ENCODE results near the gene CDC45. TPM values are rescaled to one million over a fixed set of nuclear protein-coding genes. Genes with fewer than 3 reads are reported as not detected.

CDC45 gene
- total and polyA plus RNA-seq, 2 donors from 2014 or later, result 0.32 to 1.1 TPM

DNA sequence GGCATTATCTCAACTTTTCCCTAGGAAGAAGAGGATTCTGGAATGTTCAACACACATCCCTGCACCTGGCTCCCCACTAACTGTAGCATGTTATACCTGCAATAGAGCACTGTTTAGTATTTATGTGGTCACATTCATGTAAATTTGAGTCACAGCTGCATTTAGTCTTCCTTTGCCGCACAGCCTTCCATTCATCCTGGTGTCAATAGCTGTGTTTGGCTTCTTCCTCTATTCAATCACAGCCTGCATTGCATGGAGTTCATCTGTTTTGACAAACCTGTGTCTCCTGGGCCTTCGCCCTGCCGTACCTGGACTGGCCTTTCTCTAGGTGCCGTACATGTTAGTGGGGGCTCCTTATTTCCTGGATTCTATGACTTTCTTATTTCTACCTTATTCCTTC lies 28.1 kb upstream of the CDC45 start:
- Histone ChIP-seq H3K4me3 (ENCODE audit: low read length in 3 of 3) (no peak overlapping the region), H3K27me3 (ENCODE audit: control insufficient read depth, insufficient read depth, low read length) (no peaks in the 10 kb centered on the region), H3K27ac (ENCODE audit: low read depth in 2 of 2, low read length in 2 of 2) (no peak overlapping the region), H3K4me1 (ENCODE audit: control insufficient read depth in 2 of 3, insufficient read depth in 2 of 3, low read depth in 1 of 3, low read length in 3 of 3) (peaks cover 0 to 14% (median 0%) of the 10 kb centered on the region in 3 donors), H3K9me3 (ENCODE audit: control insufficient read depth in 2 of 3, insufficient read depth in 1 of 3, low read length in 3 of 3) (no peaks in the 10 kb centered on the region), H3K36me3 (ENCODE audit: control insufficient read depth in 2 of 3, insufficient read depth in 3 of 3, low read length in 3 of 3) (peaks cover 3 to 38% (median 34%) of the 10 kb centered on the region in 3 donors), H3K9ac (ENCODE audit: low read length in 3 of 3) (no peak overlapping the region)
- DNase-seq (no peak), FAIRE-seq (no peak)
- intact Hi-C loops (cut with DNase I), result no loop called here
- TF ChIP-seq CTCF (IDR thresholded peaks at IDR 0.05; ENCODE audit: borderline replicate concordance, extremely low read depth, insufficient read depth), result no peak

DNA sequence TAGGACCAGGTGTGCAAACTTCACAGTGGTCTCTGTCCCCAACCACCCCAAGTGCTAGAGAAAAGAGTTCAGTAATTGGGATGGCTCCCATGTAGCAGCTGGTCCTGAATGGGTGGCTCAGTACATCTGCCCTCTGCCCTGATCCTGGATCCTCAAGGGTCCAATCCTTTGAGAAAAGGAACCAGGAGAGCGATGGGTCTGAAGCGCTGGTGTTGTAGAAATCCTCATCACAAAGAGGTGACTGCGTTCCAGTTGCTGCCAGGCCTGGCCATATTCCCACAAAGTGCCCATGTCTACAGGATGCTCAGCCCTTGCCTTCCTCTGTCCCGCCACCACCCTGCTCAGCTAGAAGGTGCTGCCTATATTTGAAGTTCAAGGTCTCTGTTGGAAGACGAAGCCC lies 26.0 kb upstream of the CDC45 start:
- Histone ChIP-seq H3K4me3 (ENCODE audit: low read length in 3 of 3) (no peak overlapping the region), H3K4me1 (ENCODE audit: control insufficient read depth in 2 of 3, insufficient read depth in 2 of 3, low read depth in 1 of 3, low read length in 3 of 3) (peaks cover 0 to 5% (median 0%) of the 10 kb centered on the region in 3 donors), H3K9ac (ENCODE audit: low read length in 3 of 3) (no peak overlapping the region), H3K9me3 (ENCODE audit: control insufficient read depth in 2 of 3, insufficient read depth in 1 of 3, low read length in 3 of 3) (no peaks in the 10 kb centered on the region), H3K27ac (ENCODE audit: low read depth in 2 of 2, low read length in 2 of 2) (no peak overlapping the region), H3K27me3 (ENCODE audit: control insufficient read depth, insufficient read depth, low read length) (no peaks in the 10 kb centered on the region), H3K36me3 (ENCODE audit: control insufficient read depth in 2 of 3, insufficient read depth in 3 of 3, low read length in 3 of 3) (peaks cover 6 to 50% (median 39%) of the 10 kb centered on the region in 3 donors)
- FAIRE-seq, result no peak
- intact Hi-C loops (cut with DNase I), result no loop called here
- DNase-seq, result no peak
- TF ChIP-seq CTCF (IDR thresholded peaks at IDR 0.05; ENCODE audit: borderline replicate concordance, extremely low read depth, insufficient read depth), result no peak

GRCh38 chr22:19454156-19454555 lies 25.6 kb upstream of the CDC45 start:
- no peaks in the 10 kb centered on the region for H3K9me3 ChIP-seq (ENCODE audit: control insufficient read depth in 2 of 3, insufficient read depth in 1 of 3, low read length in 3 of 3)
- H3K4me3 ChIP-seq (ENCODE audit: low read length in 3 of 3), result no peak overlapping the region
- no peaks in the 10 kb centered on the region for H3K27me3 ChIP-seq (ENCODE audit: control insufficient read depth, insufficient read depth, low read length)
- H3K27ac ChIP-seq (ENCODE audit: low read depth in 2 of 2, low read length in 2 of 2), result no peak overlapping the region
- H3K9ac ChIP-seq (ENCODE audit: low read length in 3 of 3), result no peak overlapping the region
- peaks cover 0 to under 1% (median 0%) of the 10 kb centered on the region in 3 donors for H3K4me1 ChIP-seq (ENCODE audit: control insufficient read depth in 2 of 3, insufficient read depth in 2 of 3, low read depth in 1 of 3, low read length in 3 of 3)
- H3K36me3 ChIP-seq (ENCODE audit: control insufficient read depth in 2 of 3, insufficient read depth in 3 of 3, low read length in 3 of 3), result peaks cover 6 to 50% (median 39%) of the 10 kb centered on the region in 3 donors
- DNase-seq, result no peak
- intact Hi-C loops (cut with DNase I), result no loop called here
- no peak for TF ChIP-seq CTCF (IDR thresholded peaks at IDR 0.05; ENCODE audit: borderline replicate concordance, extremely low read depth, insufficient read depth)
- FAIRE-seq, result no peak

DNA sequence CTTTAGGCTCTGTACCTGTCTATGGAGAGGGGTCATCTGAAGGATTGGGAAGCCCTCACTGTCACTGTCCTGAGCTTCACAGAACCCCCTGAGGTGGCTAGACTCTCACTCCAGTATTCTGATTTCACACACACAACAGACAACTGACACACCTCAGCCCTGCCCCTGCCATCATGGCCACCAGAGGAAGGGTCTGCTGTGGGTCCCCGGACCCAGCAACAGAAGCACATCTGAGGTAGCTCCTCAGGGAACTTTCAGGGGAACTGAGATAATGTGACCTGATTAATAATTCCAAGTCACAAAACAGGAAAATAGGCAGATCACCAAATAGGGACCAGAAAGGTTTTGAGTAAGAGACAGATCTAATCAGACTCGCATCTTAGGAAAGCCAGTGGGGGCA lies 24.7 kb upstream of the CDC45 start:
- Histone ChIP-seq H3K9ac (ENCODE audit: low read length in 3 of 3) (no peak overlapping the region), H3K27me3 (ENCODE audit: control insufficient read depth, insufficient read depth, low read length) (no peaks in the 10 kb centered on the region), H3K9me3 (ENCODE audit: control insufficient read depth in 2 of 3, insufficient read depth in 1 of 3, low read length in 3 of 3) (no peaks in the 10 kb centered on the region), H3K36me3 (ENCODE audit: control insufficient read depth in 2 of 3, insufficient read depth in 3 of 3, low read length in 3 of 3) (peaks cover 6 to 50% (median 39%) of the 10 kb centered on the region in 3 donors), H3K4me3 (ENCODE audit: low read length in 3 of 3) (no peak overlapping the region), H3K4me1 (ENCODE audit: control insufficient read depth in 2 of 3, insufficient read depth in 2 of 3, low read depth in 1 of 3, low read length in 3 of 3) (no peaks in the 10 kb centered on the region), H3K27ac (ENCODE audit: low read depth in 2 of 2, low read length in 2 of 2) (no peak overlapping the region)
- no peak for DNase-seq
- no peak for TF ChIP-seq CTCF (IDR thresholded peaks at IDR 0.05; ENCODE audit: borderline replicate concordance, extremely low read depth, insufficient read depth)
- intact Hi-C loops (cut with DNase I), result no loop called here
- no peak for FAIRE-seq

Measured in kidney (tissue), 14 donors.